ENCODE measurements around the gene RBKS.
"Not testable (repeated sequence)": the region's sequence is repeated elsewhere in the genome, so short reads cannot be mapped to it uniquely, and the experiment has no call there.

RBKS gene

GRCh38 chr2:27762951-27763906, 127.0 kb downstream of the RBKS start:
- DNase-seq (ENCODE audit: low read depth): no peak

- DNase-seq (ENCODE audit: low read depth): peak; percentile 73
Observed at GRCh38 chr2:27756544-27757498, 133.4 kb downstream of the RBKS start.

- no peak for DNase-seq (ENCODE audit: low read depth)
Observed at GRCh38 chr2:27756091-27756490, 134.1 kb downstream of the RBKS start.

GRCh38 chr2:27754831-27755230, 135.4 kb downstream of the RBKS start:
- no peak for DNase-seq (ENCODE audit: low read depth)

- DNase-seq (ENCODE audit: low read depth): peak; percentile 75
Observed at GRCh38 chr2:27754138-27754588, 136.0 kb downstream of the RBKS start.

- DNase-seq (ENCODE audit: low read depth): no peak
Observed at GRCh38 chr2:27752551-27753237, 137.5 kb downstream of the RBKS start.

GRCh38 chr2:27751377-27751776, 138.8 kb downstream of the RBKS start:
- DNase-seq (ENCODE audit: low read depth): no peak

- not testable (repeated sequence) for DNase-seq (ENCODE audit: low read depth)
Observed at GRCh38 chr2:27748803-27749554, 141.2 kb downstream of the RBKS start.

GRCh38 chr2:27747827-27748352, 142.3 kb downstream of the RBKS start:
- no peak for DNase-seq (ENCODE audit: low read depth)

- no peak for DNase-seq (ENCODE audit: low read depth)
Observed at GRCh38 chr2:27746325-27746724, 143.9 kb downstream of the RBKS start.

GRCh38 chr2:27745494-27745893, 144.7 kb downstream of the RBKS start:
- DNase-seq (ENCODE audit: low read depth): not testable (repeated sequence)

- DNase-seq (ENCODE audit: low read depth): no peak
Observed at GRCh38 chr2:27742571-27742970, 147.6 kb downstream of the RBKS start.

GRCh38 chr2:27741673-27742072, 148.5 kb downstream of the RBKS start:
- DNase-seq (ENCODE audit: low read depth): no peak

GRCh38 chr2:27739058-27739373, 151.2 kb downstream of the RBKS start:
- DNase-seq (ENCODE audit: low read depth): no peak

- DNase-seq (ENCODE audit: low read depth): no peak
Observed at GRCh38 chr2:27738349-27739057, 151.7 kb downstream of the RBKS start.

- DNase-seq (ENCODE audit: low read depth): no peak
Observed at GRCh38 chr2:27737676-27738348, 152.4 kb downstream of the RBKS start.

GRCh38 chr2:27736890-27737204, 153.3 kb downstream of the RBKS start:
- no peak for DNase-seq (ENCODE audit: low read depth)

GRCh38 chr2:27736031-27736889, 153.9 kb downstream of the RBKS start:
- no peak for DNase-seq (ENCODE audit: low read depth)

- no peak for DNase-seq (ENCODE audit: low read depth)
Observed at GRCh38 chr2:27735263-27735904, 154.8 kb downstream of the RBKS start.

Data from fibroblast of the conjunctiva (primary cell).